Measurements from ENCODE around the gene LAMTOR4. TPM values are rescaled to one million over a fixed set of nuclear protein-coding genes. Genes with fewer than 3 reads are reported as not detected.
"Not testable (repeated sequence)": the region's sequence is repeated elsewhere in the genome, so short reads cannot be mapped to it uniquely, and the experiment has no call there.

The LAMTOR4 gene
- total RNA-seq, 1 experiment from 2014 or later: 224 TPM

GRCh38 chr7:100191775-100192174, 43.1 kb downstream of the LAMTOR4 start:
- in situ Hi-C loops (cut with HindIII; ENCODE audit: low pct_unique_long_range_greater_than_20kb, low sequenced_read_pairs): no loop called here
- Histone ChIP-seq H3K27me3 (ENCODE audit: control insufficient read depth, insufficient read depth, low read length) (no peaks in the 10 kb centered on the region), H3K4me1 (ENCODE audit: control insufficient read depth, insufficient read depth, low read length) (no peaks in the 10 kb centered on the region), H3K27ac (ENCODE audit: low read length) (no peak overlapping the region), H3K36me3 (ENCODE audit: control insufficient read depth, insufficient read depth, low read length) (no peaks in the 10 kb centered on the region), H3K9me3 (ENCODE audit: control insufficient read depth, insufficient read depth, low read depth, low read length) (no peaks in the 10 kb centered on the region), H3K4me3 (ENCODE audit: low read depth in 2 of 2, low read length in 2 of 2) (no peak overlapping the region)
- ATAC-seq: no peak
- BruUV-seq (replicated peaks): no TSS peak
- intact Hi-C loops (cut with micrococcal nuclease; ENCODE audit: unreplicated experiment): no loop called here
- CTCF ChIA-PET: no interaction called here
- TF ChIP-seq POLR2AphosphoS5 (IDR thresholded peaks at IDR 0.05; ENCODE audit: low read depth, low read length) (no peak), SIN3A (IDR thresholded peaks at IDR 0.05; ENCODE audit: borderline replicate concordance, insufficient read depth, low read depth, low read length) (no peak), CTCF (IDR thresholded peaks at IDR 0.05) (no peak), TCF7L2 (IDR thresholded peaks at IDR 0.05; ENCODE audit: low read depth, low read length) (no peak), REST (IDR thresholded peaks at IDR 0.05; ENCODE audit: insufficient read depth in 1 of 2, low read depth in 2 of 2, low read length in 1 of 2) (no peak)
- POLR2A ChIA-PET: no interaction called here
- no peak for DNase-seq (ENCODE audit: low read depth, low spot score)

- BruUV-seq (replicated peaks); H3K27ac ChIP-seq (ENCODE audit: low read length); DNase-seq (ENCODE audit: low read depth, low spot score); H3K9me3 ChIP-seq (ENCODE audit: control insufficient read depth, insufficient read depth, low read depth, low read length); H3K27me3 ChIP-seq (ENCODE audit: control insufficient read depth, insufficient read depth, low read length); CTCF ChIA-PET; in situ Hi-C loops (cut with HindIII; ENCODE audit: low pct_unique_long_range_greater_than_20kb, low sequenced_read_pairs); POLR2A ChIA-PET; H3K36me3 ChIP-seq (ENCODE audit: control insufficient read depth, insufficient read depth, low read length); H3K4me1 ChIP-seq (ENCODE audit: control insufficient read depth, insufficient read depth, low read length); intact Hi-C loops (cut with micrococcal nuclease; ENCODE audit: unreplicated experiment); ATAC-seq; H3K4me3 ChIP-seq (ENCODE audit: low read depth in 2 of 2, low read length in 2 of 2): not testable (repeated sequence)
Measured at GRCh38 chr7:100192281-100192862, 43.7 kb downstream of the LAMTOR4 start.

- Histone ChIP-seq H3K27me3 (ENCODE audit: control insufficient read depth, insufficient read depth, low read length) (no peaks in the 10 kb centered on the region), H3K36me3 (ENCODE audit: control insufficient read depth, insufficient read depth, low read length) (no peaks in the 10 kb centered on the region), H3K27ac (ENCODE audit: low read length) (no peak overlapping the region), H3K4me1 (ENCODE audit: control insufficient read depth, insufficient read depth, low read length) (no peaks in the 10 kb centered on the region), H3K4me3 (ENCODE audit: low read depth in 2 of 2, low read length in 2 of 2) (no peak overlapping the region), H3K9me3 (ENCODE audit: control insufficient read depth, insufficient read depth, low read depth, low read length) (no peaks in the 10 kb centered on the region)
- POLR2A ChIA-PET: no interaction called here
- DNase-seq (ENCODE audit: low read depth, low spot score) (no peak), ATAC-seq (no peak)
- intact Hi-C loops (cut with micrococcal nuclease; ENCODE audit: unreplicated experiment) (no loop called here), in situ Hi-C loops (cut with HindIII; ENCODE audit: low pct_unique_long_range_greater_than_20kb, low sequenced_read_pairs) (no loop called here)
- BruUV-seq (replicated peaks): no TSS peak
- CTCF ChIA-PET: interaction anchor here (0.5 kb wide), 1 partner anchor 9 kb away, joined by 4 read pairs; no protein-coding TSS in a partner anchor
- no peak for TF ChIP-seq SIN3A (IDR thresholded peaks at IDR 0.05; ENCODE audit: borderline replicate concordance, insufficient read depth, low read depth, low read length)
- TF ChIP-seq TCF7L2 (IDR thresholded peaks at IDR 0.05; ENCODE audit: low read depth, low read length): no peak
- no peak for TF ChIP-seq POLR2AphosphoS5 (IDR thresholded peaks at IDR 0.05; ENCODE audit: low read depth, low read length)
- no peak for TF ChIP-seq REST (IDR thresholded peaks at IDR 0.05; ENCODE audit: insufficient read depth in 1 of 2, low read depth in 2 of 2, low read length in 1 of 2)
- no peak for TF ChIP-seq CTCF (IDR thresholded peaks at IDR 0.05)
Measured at GRCh38 chr7:100192969-100193368, 44.3 kb downstream of the LAMTOR4 start.
